Endothelial cell of umbilical vein (primary cell): ENCODE results near the gene ALKBH8. TPM values are rescaled to one million over a fixed set of nuclear protein-coding genes. Genes with fewer than 3 reads are reported as not detected.
"Not testable (repeated sequence)": the region's sequence is repeated elsewhere in the genome, so short reads cannot be mapped to it uniquely, and the experiment has no call there.

Experiments used
- BruUV-seq: library from RNA; stranded (reverse); fragments of 400-500 nt; replicated peaks from 2 replicates; lab custom pipeline; 2021; lab: Mats Ljungman, UMichigan
- CTCF ChIA-PET: fragments of 300-600, 350-600 bp; sonication (Branson Sonifier 250); formaldehyde crosslinking; loops from one replicate; lab custom pipeline; 2021; ENCODE audit warnings: antibody characterized with exemption, inconsistent platforms; lab: Charles Lee
- POLR2A ChIA-PET: fragments of 300-600, 350-600 bp; sonication (Branson Sonifier 250); formaldehyde crosslinking; loops from one replicate; lab custom pipeline; 2021; ENCODE audit warnings: antibody characterized with exemption, inconsistent platforms; lab: Charles Lee
- DNase-seq: peaks from one replicate; pipeline ENCODE4 v3.0.0-alpha.2; 2011; ENCODE audit warnings: low read depth, low spot score
- FAIRE-seq: peaks from 2 replicates; lab custom pipeline; 2011; peaks lifted over from hg19 to GRCh38; lab: Jason Lieb, UNC
- H2AFZ ChIP-seq: 2 replicates; pipeline ENCODE4 v1.6.0; 2012; ENCODE audit warnings: low read depth, low read length, control low read depth, inconsistent platforms
- H3K27ac ChIP-seq: 2 replicates; pipeline ENCODE4 v1.5.1; 2011; ENCODE audit warnings: low read depth, mild to moderate bottlenecking, control low read depth, low read length, moderate library complexity; ENCODE audit not compliant: insufficient read depth
- H3K27me3 ChIP-seq, 2 experiments: 2 replicates each; pipeline versions ENCODE4 v1.6.0 to v1.6.1; 2011; ENCODE audit warnings: low read length in 2 of 2, mixed read lengths in 1 of 2; ENCODE audit not compliant: control insufficient read depth in 2 of 2, insufficient read depth in 2 of 2
- H3K36me3 ChIP-seq, 2 experiments: 2 replicates in 1 of 2; 3 replicates in 1 of 2; pipeline ENCODE4 v1.5.1; 2011; ENCODE audit warnings: low read length in 2 of 2, mild to moderate bottlenecking in 1 of 2, moderate library complexity in 1 of 2; ENCODE audit not compliant: control insufficient read depth in 2 of 2, insufficient read depth in 2 of 2; ENCODE audit errors: extremely low read depth in 1 of 2
- H3K4me1 ChIP-seq: 3 replicates; pipeline ENCODE4 v1.5.1; 2011; ENCODE audit warnings: mild to moderate bottlenecking, low read length; ENCODE audit not compliant: control insufficient read depth, insufficient read depth; ENCODE audit errors: extremely low read depth
- H3K4me2 ChIP-seq: 2 replicates; pipeline ENCODE4 v1.6.1; 2011; ENCODE audit warnings: low read length, control low read depth, mixed read lengths; ENCODE audit not compliant: insufficient read depth
- H3K4me3 ChIP-seq, 3 experiments: fragments of 200-600 bp in 1 of 3; sonication (generic), shearing (Covaris generic) in 1 of 3; replicated peaks in 1 of 3; 2 replicates each; pipeline ENCODE4 v1.5.1; 2011 to 2016; ENCODE audit warnings: control low read depth in 3 of 3, low read length in 3 of 3, mild to moderate bottlenecking in 2 of 3, inconsistent platforms in 1 of 3, low read depth in 1 of 3, moderate library complexity in 1 of 3; ENCODE audit not compliant: insufficient read depth in 1 of 3
- H3K79me2 ChIP-seq: 2 replicates; pipeline ENCODE4 v1.6.0; 2012; ENCODE audit warnings: low read length, inconsistent platforms; ENCODE audit not compliant: control insufficient read depth, insufficient read depth
- H3K9ac ChIP-seq: replicated peaks from 2 replicates; pipeline ENCODE3; 2011; ENCODE audit warnings: low read length, control low read depth; ENCODE audit not compliant: insufficient read depth; ENCODE audit errors: extremely low read depth
- H3K9me1 ChIP-seq: replicated peaks from 3 replicates; pipeline ENCODE4 v1.6.0; 2011; ENCODE audit warnings: mild to moderate bottlenecking, low read length; ENCODE audit not compliant: control insufficient read depth, insufficient read depth; ENCODE audit errors: extremely low read depth
- H3K9me3 ChIP-seq: replicated peaks from 2 replicates; pipeline ENCODE4 v1.5.1; 2012; ENCODE audit warnings: low read length, inconsistent platforms; ENCODE audit not compliant: control insufficient read depth, insufficient read depth
- H4K20me1 ChIP-seq: replicated peaks from 2 replicates; pipeline ENCODE3; 2011; ENCODE audit warnings: mild to moderate bottlenecking, low read length; ENCODE audit not compliant: control insufficient read depth, insufficient read depth; ENCODE audit errors: extremely low read depth
- EZH2 ChIP-seq: IDR thresholded peaks from 2 replicates; pipeline ENCODE4 v1.6.1; 2012; ENCODE audit warnings: borderline replicate concordance, low read depth, mild to moderate bottlenecking, moderate library complexity, low read length, inconsistent platforms; ENCODE audit not compliant: severe bottlenecking
- FOS ChIP-seq: IDR thresholded peaks from 2 replicates; pipeline ENCODE4 v1.6.1; 2011; ENCODE audit warnings: mild to moderate bottlenecking, low read length, moderate library complexity, borderline replicate concordance; ENCODE audit not compliant: insufficient read depth
- GATA2 ChIP-seq: IDR thresholded peaks from 2 replicates; pipeline ENCODE4 v1.7.0; 2011; ENCODE audit warnings: low read depth, mild to moderate bottlenecking, moderate library complexity, mixed read lengths, low read length; ENCODE audit not compliant: insufficient read length, insufficient read depth
- JUN ChIP-seq: IDR thresholded peaks from 2 replicates; pipeline ENCODE4 v1.6.1; 2011; ENCODE audit warnings: borderline replicate concordance, low read depth; ENCODE audit not compliant: insufficient read length, insufficient read depth
- MYC ChIP-seq: IDR thresholded peaks from one replicate; pipeline ENCODE4 v1.6.1; 2011; ENCODE audit warnings: mild to moderate bottlenecking, low read depth, low read length
- POLR2A ChIP-seq: IDR thresholded peaks from 2 replicates; pipeline ENCODE4 v1.6.1; 2012; ENCODE audit warnings: low read depth, mild to moderate bottlenecking, control low read depth, low read length
- POLR2AphosphoS5 ChIP-seq: IDR thresholded peaks from 2 replicates; pipeline ENCODE4 v1.6.1; 2012; ENCODE audit warnings: low read depth, mild to moderate bottlenecking, control low read depth, low read length, moderate library complexity; ENCODE audit not compliant: insufficient read depth
- dilution Hi-C: fragments of 300-500 bp; cut with MboI; formaldehyde crosslinking; loops from one replicate; pipeline ENCODE4 v1.15.0; 2019; ENCODE audit warnings: low sequenced_read_pairs; ENCODE audit not compliant: extremely low pct_ligation_motif_present
- intact Hi-C: fragments of 100-400 bp; cut with micrococcal nuclease; formaldehyde crosslinking; loops from one replicate; pipeline ENCODE4 v1.10.0; 2022
- polyA plus RNA-seq, 4 experiments: library from polyadenylated mRNA; depleted of rRNA in 3 of 4; stranded (reverse) in 3 of 4; unstranded in 1 of 4; fragments of >200 nt; gene quantifications; 2 replicates each; pipeline versions ENCODE4 v1.2.1 to v1.2.3, GENCODE V29; 2011 to 2012; ENCODE audit warnings: missing spikeins in 1 of 4
- total RNA-seq: library from RNA; stranded (reverse); gene quantifications from 2 replicates; pipeline ENCODE4 v1.2.3, GENCODE V29; 2021
- TF ChIP-seq, protein P1 (sequence below): IDR thresholded peaks from 2 replicates; pipeline ENCODE4 v1.6.1; 2011; ENCODE audit not compliant: insufficient read depth, insufficient read length
- TF ChIP-seq, protein P2 (sequence below), 2 donors: IDR thresholded peaks; 1 replicate in 1 of 2; 2 replicates in 1 of 2; pipeline ENCODE4 v1.5.1; 2011; ENCODE audit warnings: low read length in 2 of 2, mild to moderate bottlenecking in 2 of 2, moderate library complexity in 2 of 2, control low read depth in 1 of 2, inconsistent platforms in 1 of 2, low read depth in 1 of 2; ENCODE audit not compliant: insufficient read depth in 1 of 2; ENCODE audit errors: extremely low read depth in 1 of 2

Gene ALKBH8
- total and polyA plus RNA-seq, 2 donors (not counting 3 experiments of a cell fraction or from before 2014, with no cell fraction given): 2.6 to 10.2 TPM

DNA sequence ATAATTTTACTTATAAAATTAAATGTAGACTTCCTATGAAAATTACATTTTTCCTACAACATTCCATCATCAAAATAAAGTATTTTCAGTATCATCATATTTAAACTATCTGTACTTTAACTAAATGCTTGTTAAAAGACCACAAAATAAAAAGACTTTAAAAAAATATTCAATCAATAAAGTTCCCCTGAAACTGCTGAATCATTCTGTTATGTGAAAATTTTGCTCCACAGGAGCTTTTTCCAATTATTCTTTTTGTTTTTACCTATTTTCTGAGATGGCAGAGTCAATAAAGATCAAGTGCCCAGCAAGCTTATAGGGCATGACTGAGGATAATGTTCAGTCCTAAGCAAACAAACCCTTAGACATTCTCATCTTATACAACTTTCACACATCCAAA, 27.3 kb downstream of the ALKBH8 start:
- H3K9ac ChIP-seq: no peak overlapping the region
- no peaks in the 10 kb centered on the region for H3K4me1 ChIP-seq
- CTCF ChIA-PET: interaction anchor here (0.5 to 3.8 kb wide), 2 partner anchors 11 to 14 kb away, joined by 3 to 25 read pairs; no protein-coding TSS in a partner anchor

DNA sequence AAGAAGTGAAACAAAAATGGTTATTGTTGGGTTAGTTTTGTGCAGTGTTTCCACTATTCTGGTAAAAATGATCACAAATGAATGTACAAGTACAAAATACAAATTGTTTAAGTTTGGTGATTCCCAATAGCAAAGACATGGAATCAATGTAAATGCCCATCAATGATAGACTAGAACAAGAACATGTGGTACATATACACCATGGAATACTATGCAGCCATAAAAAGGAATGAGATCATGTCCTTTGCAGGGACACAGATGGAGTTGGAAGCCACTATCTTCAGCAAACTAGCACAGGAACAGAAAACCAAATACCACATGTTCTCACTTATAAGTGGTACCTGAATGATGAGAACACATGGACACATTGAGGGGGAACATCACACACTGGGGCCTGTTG, 28.4 kb downstream of the ALKBH8 start:
- H3K79me2 ChIP-seq, H3K9me1 ChIP-seq, H3K36me3 ChIP-seq, POLR2A ChIA-PET, dilution Hi-C loops, H4K20me1 ChIP-seq, H3K9ac ChIP-seq, H3K9me3 ChIP-seq, H3K27ac ChIP-seq, intact Hi-C loops, H3K4me3 ChIP-seq, H3K4me1 ChIP-seq, BruUV-seq, H3K4me2 ChIP-seq, H3K27me3 ChIP-seq, CTCF ChIA-PET, FAIRE-seq, H2AFZ ChIP-seq, DNase-seq: not testable (repeated sequence)

More for the DNA sequence above, 27.3 kb downstream of the ALKBH8 start:
- Histone ChIP-seq H3K9me1 (no peaks in the 10 kb centered on the region), H2AFZ (no peak overlapping the region), H3K27me3 (no peaks in the 10 kb centered on the region), H3K27ac (no peak overlapping the region), H3K36me3 (peaks cover 0 to 2% of the 10 kb centered on the region in 2 experiments), H3K4me3 (no peak overlapping the region), H3K4me2 (no peak overlapping the region), H4K20me1 (no peaks in the 10 kb centered on the region), H3K9me3 (no peaks in the 10 kb centered on the region), H3K79me2 (no peaks in the 10 kb centered on the region)
- TF ChIP-seq POLR2AphosphoS5 (no peak), POLR2A (no peak), GATA2 (no peak), EZH2 (no peak), JUN (no peak), FOS (no peak), MYC (no peak)
- TF ChIP-seq, protein P1, sequence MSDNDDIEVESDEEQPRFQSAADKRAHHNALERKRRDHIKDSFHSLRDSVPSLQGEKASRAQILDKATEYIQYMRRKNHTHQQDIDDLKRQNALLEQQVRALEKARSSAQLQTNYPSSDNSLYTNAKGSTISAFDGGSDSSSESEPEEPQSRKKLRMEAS: no peak
- TF ChIP-seq, protein P2, sequence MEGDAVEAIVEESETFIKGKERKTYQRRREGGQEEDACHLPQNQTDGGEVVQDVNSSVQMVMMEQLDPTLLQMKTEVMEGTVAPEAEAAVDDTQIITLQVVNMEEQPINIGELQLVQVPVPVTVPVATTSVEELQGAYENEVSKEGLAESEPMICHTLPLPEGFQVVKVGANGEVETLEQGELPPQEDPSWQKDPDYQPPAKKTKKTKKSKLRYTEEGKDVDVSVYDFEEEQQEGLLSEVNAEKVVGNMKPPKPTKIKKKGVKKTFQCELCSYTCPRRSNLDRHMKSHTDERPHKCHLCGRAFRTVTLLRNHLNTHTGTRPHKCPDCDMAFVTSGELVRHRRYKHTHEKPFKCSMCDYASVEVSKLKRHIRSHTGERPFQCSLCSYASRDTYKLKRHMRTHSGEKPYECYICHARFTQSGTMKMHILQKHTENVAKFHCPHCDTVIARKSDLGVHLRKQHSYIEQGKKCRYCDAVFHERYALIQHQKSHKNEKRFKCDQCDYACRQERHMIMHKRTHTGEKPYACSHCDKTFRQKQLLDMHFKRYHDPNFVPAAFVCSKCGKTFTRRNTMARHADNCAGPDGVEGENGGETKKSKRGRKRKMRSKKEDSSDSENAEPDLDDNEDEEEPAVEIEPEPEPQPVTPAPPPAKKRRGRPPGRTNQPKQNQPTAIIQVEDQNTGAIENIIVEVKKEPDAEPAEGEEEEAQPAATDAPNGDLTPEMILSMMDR (IDR thresholded peaks at IDR 0.05; ENCODE audit: extremely low read depth in 1 of 2, insufficient read depth in 1 of 2, low read depth in 1 of 2, low read length in 2 of 2): no peak
- dilution Hi-C loops (no loop called here), intact Hi-C loops (no loop called here)
- POLR2A ChIA-PET: no interaction called here
- no TSS peak for BruUV-seq
- FAIRE-seq: no peak
- DNase-seq: no peak
